ENCODE data around the gene HDGF.

GRCh38 chr1:156692925-156693847 lies 58.3 kb downstream of the HDGF start:
- TF ChIP-seq CTCF (IDR thresholded peaks at IDR 0.05; ENCODE audit: poor library complexity): no peak
- no peak for TF ChIP-seq EZH2 (IDR thresholded peaks at IDR 0.05; ENCODE audit: borderline replicate concordance)
- TF ChIP-seq EZH2phosphoT487 (IDR thresholded peaks at IDR 0.05; ENCODE audit: low read depth, severe bottlenecking, unreplicated experiment): no peak

Measured in hepatocyte (in vitro differentiated cells).